ENCODE measurements around the gene MAGI1. TPM values are rescaled to one million over a fixed set of nuclear protein-coding genes. Genes with fewer than 3 reads are reported as not detected.
A peak's percentile ranks its signal among the peaks of the same experiment; 100 is the strongest.

Gene MAGI1
- polyA plus RNA-seq, 3 donors, result not detected

DNA sequence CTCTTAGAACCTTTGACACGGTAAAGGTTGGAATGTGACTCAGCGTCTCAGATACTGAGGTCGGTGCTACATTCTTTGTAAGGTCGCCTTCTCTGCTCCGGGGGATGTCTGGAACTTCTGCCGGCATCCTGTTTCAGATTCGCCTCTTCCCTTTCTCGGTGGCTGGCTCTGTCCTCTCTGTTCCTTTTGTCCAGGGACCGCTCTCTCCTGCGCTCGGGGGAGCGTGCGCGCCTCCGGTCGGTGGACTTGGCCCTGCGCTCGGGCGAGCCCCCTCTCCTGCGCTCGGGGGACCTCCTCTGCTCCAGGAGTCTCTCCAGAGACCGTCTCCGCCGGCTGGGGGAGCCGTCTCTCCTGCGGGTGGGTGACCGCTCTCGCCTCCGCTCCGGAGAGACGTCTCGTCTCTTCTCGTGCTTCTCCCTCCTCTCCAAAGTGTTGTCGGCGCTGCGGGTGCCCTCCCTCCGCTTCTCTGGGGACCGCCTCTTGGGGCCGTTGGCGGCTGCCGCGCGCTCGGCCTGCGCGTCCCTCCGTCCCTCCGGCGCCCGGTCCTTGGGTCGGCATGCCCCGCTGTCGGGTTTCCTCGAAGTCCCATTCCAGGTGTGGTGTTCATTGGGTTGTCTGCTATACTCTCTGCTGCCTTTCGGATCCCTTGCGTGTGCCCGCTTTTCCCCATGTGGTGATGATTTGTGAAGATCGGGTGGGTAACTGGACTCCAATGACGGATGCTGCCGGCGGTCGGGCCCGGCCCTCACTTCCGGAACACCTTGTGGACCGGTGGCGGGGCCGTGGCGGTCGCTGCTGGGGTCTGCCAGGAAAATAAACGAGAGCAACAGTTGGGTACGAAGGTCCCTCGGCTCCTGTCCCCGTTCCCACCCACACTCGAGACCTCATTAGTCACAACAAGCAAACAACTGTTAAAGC lies 682.1 kb downstream of the MAGI1 start:
- DNase-seq, result no peak

DNA sequence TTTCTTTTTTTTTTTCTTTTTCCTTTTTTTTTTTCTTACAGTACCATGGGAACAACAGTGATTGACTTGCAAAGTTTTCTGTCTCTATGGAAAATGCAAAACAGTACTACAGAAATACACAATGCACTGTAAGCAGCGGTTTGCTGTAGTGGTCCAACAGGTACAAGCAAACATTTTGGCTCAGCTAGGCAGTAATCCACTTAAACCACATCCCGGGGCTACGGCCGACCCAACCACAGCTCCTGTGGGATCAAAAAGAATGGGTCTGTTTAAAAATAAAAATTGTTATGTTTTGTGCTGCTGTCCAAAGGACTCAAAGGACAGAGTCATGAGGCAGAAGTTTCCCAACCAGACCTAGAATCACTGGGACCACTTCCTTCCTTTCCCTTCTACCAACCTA lies 683.8 kb downstream of the MAGI1 start:
- Mint-ChIP-seq H3K4me1 (no peaks in the 10 kb centered on the region), H3K9me3 (peaks cover 5 to 12% (median 8%) of the 10 kb centered on the region in 7 donors), H3K27me3 (ENCODE audit: low read depth in 3 of 3) (peaks cover 23 to 37% (median 33%) of the 10 kb centered on the region in 3 donors), H3K27ac (no peak overlapping the region), H3K4me3 (no peak overlapping the region), H3K36me3 (peaks cover 3 to 4% of the 10 kb centered on the region in 2 donors)
- Histone ChIP-seq H3K27me3 (ENCODE audit: control insufficient read depth in 2 of 2, insufficient read depth in 2 of 2, low read length in 2 of 2) (peaks cover 23 to 26% of the 10 kb centered on the region in 2 donors), H3K4me2 (replicated peaks; ENCODE audit: extremely low read depth, low read length, poor library complexity, severe bottlenecking) (no peak overlapping the region), H3K79me2 (ENCODE audit: insufficient read depth, low read length) (no peaks in the 10 kb centered on the region), H2AFZ (ENCODE audit: insufficient read depth, low read depth, low read length, poor library complexity, severe bottlenecking) (no peak overlapping the region), H3K9ac (ENCODE audit: insufficient read depth, low read length, poor library complexity, severe bottlenecking) (no peak overlapping the region), H3K36me3 (replicated peaks in 1 of 2; ENCODE audit: control insufficient read depth in 1 of 2, insufficient read depth in 2 of 2, low read length in 2 of 2) (no peaks in the 10 kb centered on the region), H3K9me3 (replicated peaks in 1 of 2; ENCODE audit: control insufficient read depth in 1 of 2, insufficient read depth in 1 of 2, low read length in 2 of 2) (peaks cover 0 to 9% of the 10 kb centered on the region in 2 donors), H3K27ac (ENCODE audit: low read depth in 1 of 2, low read length in 2 of 2) (no peak overlapping the region), H4K20me1 (ENCODE audit: insufficient read depth, low read length) (no peaks in the 10 kb centered on the region), H3K4me3 (replicated peaks in 1 of 3; ENCODE audit: low read depth in 2 of 3, low read length in 3 of 3) (no peak overlapping the region), H3K4me1 (ENCODE audit: control insufficient read depth in 1 of 2, insufficient read depth in 2 of 2, low read length in 2 of 2) (no peaks in the 10 kb centered on the region)
- WGBS (ENCODE audit: insufficient coverage), result no CpG with 5 or more reads among the region's 4 CpGs
- DNase-seq, result no peak
- TF ChIP-seq, protein P1, sequence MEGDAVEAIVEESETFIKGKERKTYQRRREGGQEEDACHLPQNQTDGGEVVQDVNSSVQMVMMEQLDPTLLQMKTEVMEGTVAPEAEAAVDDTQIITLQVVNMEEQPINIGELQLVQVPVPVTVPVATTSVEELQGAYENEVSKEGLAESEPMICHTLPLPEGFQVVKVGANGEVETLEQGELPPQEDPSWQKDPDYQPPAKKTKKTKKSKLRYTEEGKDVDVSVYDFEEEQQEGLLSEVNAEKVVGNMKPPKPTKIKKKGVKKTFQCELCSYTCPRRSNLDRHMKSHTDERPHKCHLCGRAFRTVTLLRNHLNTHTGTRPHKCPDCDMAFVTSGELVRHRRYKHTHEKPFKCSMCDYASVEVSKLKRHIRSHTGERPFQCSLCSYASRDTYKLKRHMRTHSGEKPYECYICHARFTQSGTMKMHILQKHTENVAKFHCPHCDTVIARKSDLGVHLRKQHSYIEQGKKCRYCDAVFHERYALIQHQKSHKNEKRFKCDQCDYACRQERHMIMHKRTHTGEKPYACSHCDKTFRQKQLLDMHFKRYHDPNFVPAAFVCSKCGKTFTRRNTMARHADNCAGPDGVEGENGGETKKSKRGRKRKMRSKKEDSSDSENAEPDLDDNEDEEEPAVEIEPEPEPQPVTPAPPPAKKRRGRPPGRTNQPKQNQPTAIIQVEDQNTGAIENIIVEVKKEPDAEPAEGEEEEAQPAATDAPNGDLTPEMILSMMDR (IDR thresholded peaks at IDR 0.05), result no peak
- intact Hi-C loops (cut with micrococcal nuclease), result no loop called here

More for the DNA sequence above, 682.1 kb downstream of the MAGI1 start:
- Histone ChIP-seq H3K4me1 (ENCODE audit: control insufficient read depth in 1 of 2, insufficient read depth in 2 of 2, low read length in 2 of 2) (no peaks in the 10 kb centered on the region), H3K27me3 (ENCODE audit: control insufficient read depth in 2 of 2, insufficient read depth in 2 of 2, low read length in 2 of 2) (peaks cover 23 to 26% of the 10 kb centered on the region in 2 donors), H3K4me3 (replicated peaks in 1 of 3; ENCODE audit: low read depth in 2 of 3, low read length in 3 of 3) (no peak overlapping the region), H3K9ac (ENCODE audit: insufficient read depth, low read length, poor library complexity, severe bottlenecking) (no peak overlapping the region), H4K20me1 (ENCODE audit: insufficient read depth, low read length) (no peaks in the 10 kb centered on the region), H3K27ac (ENCODE audit: low read depth in 1 of 2, low read length in 2 of 2) (no peak overlapping the region), H3K4me2 (replicated peaks; ENCODE audit: extremely low read depth, low read length, poor library complexity, severe bottlenecking) (no peak overlapping the region), H3K79me2 (ENCODE audit: insufficient read depth, low read length) (no peaks in the 10 kb centered on the region), H3K36me3 (replicated peaks in 1 of 2; ENCODE audit: control insufficient read depth in 1 of 2, insufficient read depth in 2 of 2, low read length in 2 of 2) (no peaks in the 10 kb centered on the region), H3K9me3 (replicated peaks in 1 of 2; ENCODE audit: control insufficient read depth in 1 of 2, insufficient read depth in 1 of 2, low read length in 2 of 2) (peaks cover 0 to 9% of the 10 kb centered on the region in 2 donors), H2AFZ (ENCODE audit: insufficient read depth, low read depth, low read length, poor library complexity, severe bottlenecking) (no peak overlapping the region)
- H3K27me3 Mint-ChIP-seq (ENCODE audit: low read depth in 3 of 3), result peaks cover 23 to 35% (median 33%) of the 10 kb centered on the region in 3 donors
- intact Hi-C loops (cut with micrococcal nuclease), result no loop called here
- H3K4me3 Mint-ChIP-seq, result peak overlapping the region in 1 of 2 donors; percentile 75
- H3K27ac Mint-ChIP-seq, result no peak overlapping the region
- peaks cover 3 to 4% of the 10 kb centered on the region in 2 donors for H3K36me3 Mint-ChIP-seq
- H3K4me1 Mint-ChIP-seq, result no peaks in the 10 kb centered on the region
- WGBS (ENCODE audit: insufficient coverage), result 16% methylated on average over 43 of the region's 74 CpGs
- TF ChIP-seq, protein P1 (IDR thresholded peaks at IDR 0.05), result no peak
- H3K9me3 Mint-ChIP-seq, result peaks cover 4 to 12% (median 8%) of the 10 kb centered on the region in 7 donors

All from CD14-positive monocyte (primary cell).